OCI-LY7 (cell line): ENCODE data around the gene MOV10.

Source experiments
- EZH2phosphoT487 ChIP-seq: fragments of 200-600 bp; sonication (generic); IDR thresholded peaks from 2 replicates; pipeline ENCODE4 v1.6.1; 2018; ENCODE audit warnings: low read depth, borderline replicate concordance, mild to moderate bottlenecking, mixed run types, antibody characterized with exemption, low read length, moderate library complexity, mixed read lengths
- TF ChIP-seq, protein P1 (sequence below): fragments of 200-600 bp; sonication (generic); conservative IDR thresholded peaks from 2 replicates; pipeline ENCODE4 v1.5.1; 2014; ENCODE audit warnings: mild to moderate bottlenecking, antibody characterized with exemption, low read length, moderate library complexity, mixed read lengths

DNA sequence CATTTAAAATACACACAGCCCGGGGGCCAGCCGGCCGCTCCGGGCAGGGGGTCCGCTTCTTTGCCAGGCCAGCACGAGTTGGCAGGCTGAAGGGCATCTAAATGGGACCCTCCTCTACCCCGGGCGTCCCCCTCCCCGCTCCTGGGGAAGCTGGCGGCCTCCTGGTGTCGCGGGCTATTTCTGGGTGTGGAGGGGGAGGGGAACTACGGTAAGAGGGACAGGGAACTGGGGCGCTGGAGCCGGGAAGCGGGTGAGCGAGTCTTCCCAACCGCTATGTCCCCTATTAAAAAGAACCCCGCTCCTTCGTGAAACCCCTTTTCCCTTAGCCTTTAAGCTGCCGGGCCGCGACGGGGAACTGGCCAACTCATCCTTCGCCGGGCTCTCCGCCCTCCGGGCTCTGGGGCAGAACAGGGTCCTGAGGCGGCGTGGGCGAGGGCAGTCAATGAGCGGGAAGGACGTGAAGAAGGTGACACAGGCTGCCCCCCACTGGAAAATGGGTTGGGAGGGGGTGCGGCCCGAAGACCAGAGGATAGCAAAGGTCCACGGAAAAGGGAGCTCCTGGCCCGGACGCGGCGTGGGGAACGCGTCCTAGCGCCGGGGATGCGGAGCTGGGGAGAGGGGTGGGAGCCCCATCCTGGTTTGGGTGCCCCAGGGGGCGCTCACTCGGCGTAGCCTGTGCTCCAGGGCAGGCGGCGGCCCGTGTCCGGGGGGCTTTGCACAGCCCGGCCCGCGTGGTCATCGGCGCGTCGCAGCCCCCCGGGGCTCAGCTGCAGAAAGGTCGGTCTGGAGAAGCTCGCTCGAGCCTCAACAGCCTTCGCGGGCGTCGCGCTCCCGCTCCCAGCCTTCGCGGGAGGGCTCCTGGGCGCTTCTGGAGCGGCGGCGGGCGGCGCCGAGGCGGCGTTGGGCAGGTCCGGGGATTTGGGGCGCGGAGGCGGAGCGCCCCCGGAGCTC, 40.1 kb downstream of the MOV10 start:
- no peak for TF ChIP-seq EZH2phosphoT487
- TF ChIP-seq, protein P1, sequence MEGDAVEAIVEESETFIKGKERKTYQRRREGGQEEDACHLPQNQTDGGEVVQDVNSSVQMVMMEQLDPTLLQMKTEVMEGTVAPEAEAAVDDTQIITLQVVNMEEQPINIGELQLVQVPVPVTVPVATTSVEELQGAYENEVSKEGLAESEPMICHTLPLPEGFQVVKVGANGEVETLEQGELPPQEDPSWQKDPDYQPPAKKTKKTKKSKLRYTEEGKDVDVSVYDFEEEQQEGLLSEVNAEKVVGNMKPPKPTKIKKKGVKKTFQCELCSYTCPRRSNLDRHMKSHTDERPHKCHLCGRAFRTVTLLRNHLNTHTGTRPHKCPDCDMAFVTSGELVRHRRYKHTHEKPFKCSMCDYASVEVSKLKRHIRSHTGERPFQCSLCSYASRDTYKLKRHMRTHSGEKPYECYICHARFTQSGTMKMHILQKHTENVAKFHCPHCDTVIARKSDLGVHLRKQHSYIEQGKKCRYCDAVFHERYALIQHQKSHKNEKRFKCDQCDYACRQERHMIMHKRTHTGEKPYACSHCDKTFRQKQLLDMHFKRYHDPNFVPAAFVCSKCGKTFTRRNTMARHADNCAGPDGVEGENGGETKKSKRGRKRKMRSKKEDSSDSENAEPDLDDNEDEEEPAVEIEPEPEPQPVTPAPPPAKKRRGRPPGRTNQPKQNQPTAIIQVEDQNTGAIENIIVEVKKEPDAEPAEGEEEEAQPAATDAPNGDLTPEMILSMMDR, result no peak; the same call in 1 of the 2 replicates
